Fibroblast of mammary gland (primary cell): Measurements from ENCODE around the gene PRSS57.

Experiments
- DNase-seq: peaks from one replicate; pipeline ENCODE4 v3.0.0-alpha.2; 2010; ENCODE audit warnings: low read depth
- H3K4me3 ChIP-seq: 2 replicates; pipeline ENCODE4 v1.5.1; 2011; ENCODE audit warnings: low read depth, mild to moderate bottlenecking, low read length, moderate library complexity; ENCODE audit not compliant: control insufficient read depth
- TF ChIP-seq, protein P1 (sequence below): conservative IDR thresholded peaks from 2 replicates; pipeline ENCODE4 v1.5.1; 2011; ENCODE audit warnings: low read depth, low read length, inconsistent platforms; ENCODE audit not compliant: control insufficient read depth, insufficient read depth

The PRSS57 gene

DNA sequence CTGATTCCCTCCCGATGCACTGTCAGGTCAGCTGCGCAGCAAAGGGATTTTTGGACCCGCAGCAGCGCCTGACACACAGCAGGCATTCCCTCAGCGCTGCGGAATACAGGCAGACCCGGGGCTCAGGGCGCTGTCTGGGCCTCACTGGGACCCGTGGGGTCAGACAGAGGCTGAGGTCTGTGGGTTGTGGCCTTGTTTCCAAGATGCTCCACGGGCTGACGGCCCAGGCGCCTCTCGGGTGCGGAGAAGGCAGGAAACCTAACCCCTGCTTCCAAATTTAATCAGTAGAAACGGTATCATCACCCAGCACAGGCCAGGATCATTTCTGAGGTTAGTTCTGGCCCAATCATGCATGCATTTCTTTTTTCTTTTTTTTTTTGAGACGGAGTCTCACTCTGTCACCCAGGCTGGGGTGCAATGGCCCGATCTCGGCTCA lies 31.6 kb downstream of the PRSS57 start:
- peak overlapping the region; percentile 48 for H3K4me3 ChIP-seq
- TF ChIP-seq, protein P1, sequence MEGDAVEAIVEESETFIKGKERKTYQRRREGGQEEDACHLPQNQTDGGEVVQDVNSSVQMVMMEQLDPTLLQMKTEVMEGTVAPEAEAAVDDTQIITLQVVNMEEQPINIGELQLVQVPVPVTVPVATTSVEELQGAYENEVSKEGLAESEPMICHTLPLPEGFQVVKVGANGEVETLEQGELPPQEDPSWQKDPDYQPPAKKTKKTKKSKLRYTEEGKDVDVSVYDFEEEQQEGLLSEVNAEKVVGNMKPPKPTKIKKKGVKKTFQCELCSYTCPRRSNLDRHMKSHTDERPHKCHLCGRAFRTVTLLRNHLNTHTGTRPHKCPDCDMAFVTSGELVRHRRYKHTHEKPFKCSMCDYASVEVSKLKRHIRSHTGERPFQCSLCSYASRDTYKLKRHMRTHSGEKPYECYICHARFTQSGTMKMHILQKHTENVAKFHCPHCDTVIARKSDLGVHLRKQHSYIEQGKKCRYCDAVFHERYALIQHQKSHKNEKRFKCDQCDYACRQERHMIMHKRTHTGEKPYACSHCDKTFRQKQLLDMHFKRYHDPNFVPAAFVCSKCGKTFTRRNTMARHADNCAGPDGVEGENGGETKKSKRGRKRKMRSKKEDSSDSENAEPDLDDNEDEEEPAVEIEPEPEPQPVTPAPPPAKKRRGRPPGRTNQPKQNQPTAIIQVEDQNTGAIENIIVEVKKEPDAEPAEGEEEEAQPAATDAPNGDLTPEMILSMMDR: no peak
- no peak for DNase-seq

- TF ChIP-seq, protein P1: no peak
- peak; percentile 85 for DNase-seq
- H3K4me3 ChIP-seq: peak within 1 kb of the TSS; percentile 75
These were observed 32.1 kb downstream of the PRSS57 start, which contains the start of gene RNF126 for GRCh38 chr19:662962-663681. Gene RNF126, minus strand, starts transcription at chr19:663214. Its CDS starts 93 bp downstream, at chr19:663121.

GRCh38 chr19:662207-662961 lies 32.9 kb downstream of the PRSS57 start:
- DNase-seq: peak; percentile 37
- TF ChIP-seq, protein P1: no peak
- peak overlapping the region; percentile 75 for H3K4me3 ChIP-seq

DNA sequence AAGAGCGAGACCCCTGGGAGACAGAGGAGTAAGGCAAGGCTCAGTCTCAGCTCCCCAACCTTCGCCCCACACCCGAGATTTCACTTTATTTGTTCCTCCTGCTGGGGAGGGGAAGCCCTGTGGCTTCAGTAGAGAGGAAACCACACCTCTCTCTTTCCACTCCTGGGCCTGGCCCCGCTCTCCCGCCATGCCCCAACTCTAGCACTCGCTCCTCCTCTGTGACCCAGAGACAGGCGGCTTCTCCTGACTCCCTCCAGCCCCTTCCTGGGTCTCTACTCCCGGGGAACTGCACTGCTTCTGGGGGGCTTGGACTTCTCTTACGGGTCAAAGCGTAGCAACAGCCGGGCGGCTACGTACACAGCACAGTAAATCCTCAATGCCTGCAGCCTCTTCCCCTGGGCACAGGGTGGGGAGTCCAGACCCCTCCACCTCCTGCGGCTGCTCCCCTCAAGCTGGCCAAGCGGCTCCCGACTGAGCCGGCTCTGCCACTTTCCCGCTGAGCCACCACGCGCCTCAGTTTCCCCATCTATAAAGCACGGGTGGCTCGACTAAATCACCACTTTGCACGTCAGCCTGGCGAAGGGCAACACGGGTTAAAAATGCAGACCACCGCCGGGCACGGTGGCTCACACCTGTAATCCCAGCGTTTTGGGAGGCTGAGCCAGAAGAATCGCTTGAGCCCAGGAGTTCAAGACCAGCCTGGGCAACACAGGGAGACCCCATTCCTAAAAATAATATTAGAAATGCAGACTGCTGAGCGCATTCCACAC lies 33.6 kb downstream of the PRSS57 start:
- no peak for DNase-seq
- peak overlapping the region; percentile 75 for H3K4me3 ChIP-seq
- TF ChIP-seq, protein P1: no peak

- no peak for DNase-seq
- TF ChIP-seq, protein P1: no peak
These were observed 34.3 kb downstream of the PRSS57 start for GRCh38 chr19:660793-661426.

More at GRCh38 chr19:660793-661426, 34.3 kb downstream of the PRSS57 start:
- H3K4me3 ChIP-seq: peak overlapping the region; percentile 75
